WTC11 (cell line): Measurements from ENCODE around the gene ZACN.

ENCODE experiments used
- ATF1 ChIP-seq: sonication (generic); formaldehyde crosslinking; IDR thresholded peaks from 2 replicates; pipeline ENCODE4 v1.8.1; 2023; ENCODE audit warnings: mild to moderate bottlenecking, moderate library complexity, missing genetic modification reagents
- ETV6 ChIP-seq: sonication (generic); formaldehyde crosslinking; IDR thresholded peaks from 2 replicates; pipeline ENCODE4 v1.8.1; 2022; ENCODE audit warnings: mild to moderate bottlenecking, missing genetic modification reagents
- FOXK1 ChIP-seq: sonication (generic); formaldehyde crosslinking; IDR thresholded peaks from 2 replicates; pipeline ENCODE4 v1.8.0; 2022; ENCODE audit warnings: mild to moderate bottlenecking, moderate library complexity, missing genetic modification reagents
- IRF1 ChIP-seq: sonication (generic); formaldehyde crosslinking; IDR thresholded peaks from 2 replicates; pipeline ENCODE4 v1.8.0; 2023; ENCODE audit warnings: missing genetic modification reagents
- NR1H2 ChIP-seq: sonication (generic); formaldehyde crosslinking; IDR thresholded peaks from 2 replicates; pipeline ENCODE4 v1.9.0; 2021; ENCODE audit warnings: mild to moderate bottlenecking, moderate library complexity, missing genetic modification reagents
- TP53 ChIP-seq: sonication (generic); formaldehyde crosslinking; IDR thresholded peaks from 2 replicates; pipeline ENCODE4 v1.8.1; 2023; ENCODE audit warnings: mild to moderate bottlenecking, missing genetic modification reagents
- ZNF263 ChIP-seq: sonication (generic); formaldehyde crosslinking; IDR thresholded peaks from 2 replicates; pipeline ENCODE4 v1.8.1; 2022; ENCODE audit warnings: low read depth, mild to moderate bottlenecking, moderate library complexity, missing genetic modification reagents
- TF ChIP-seq, protein P1 (sequence below): fragments of 200-600 bp; IDR thresholded peaks from 2 replicates; pipeline ENCODE4 v1.8.0; 2022; ENCODE audit warnings: antibody characterized with exemption
- TF ChIP-seq, protein P2 (sequence below): fragments of 250-450 bp; sonication (Bioruptor Pico); IDR thresholded peaks from 2 replicates; pipeline ENCODE4 v1.9.0; 2021; ENCODE audit warnings: moderate library complexity, mild to moderate bottlenecking, inconsistent platforms, borderline replicate concordance

GRCh38 chr17:76120658-76121008 is 41.7 kb downstream of the ZACN start:
- TF ChIP-seq ZNF263 (CRISPR knock-in tag), result no peak
- TF ChIP-seq, protein P1, sequence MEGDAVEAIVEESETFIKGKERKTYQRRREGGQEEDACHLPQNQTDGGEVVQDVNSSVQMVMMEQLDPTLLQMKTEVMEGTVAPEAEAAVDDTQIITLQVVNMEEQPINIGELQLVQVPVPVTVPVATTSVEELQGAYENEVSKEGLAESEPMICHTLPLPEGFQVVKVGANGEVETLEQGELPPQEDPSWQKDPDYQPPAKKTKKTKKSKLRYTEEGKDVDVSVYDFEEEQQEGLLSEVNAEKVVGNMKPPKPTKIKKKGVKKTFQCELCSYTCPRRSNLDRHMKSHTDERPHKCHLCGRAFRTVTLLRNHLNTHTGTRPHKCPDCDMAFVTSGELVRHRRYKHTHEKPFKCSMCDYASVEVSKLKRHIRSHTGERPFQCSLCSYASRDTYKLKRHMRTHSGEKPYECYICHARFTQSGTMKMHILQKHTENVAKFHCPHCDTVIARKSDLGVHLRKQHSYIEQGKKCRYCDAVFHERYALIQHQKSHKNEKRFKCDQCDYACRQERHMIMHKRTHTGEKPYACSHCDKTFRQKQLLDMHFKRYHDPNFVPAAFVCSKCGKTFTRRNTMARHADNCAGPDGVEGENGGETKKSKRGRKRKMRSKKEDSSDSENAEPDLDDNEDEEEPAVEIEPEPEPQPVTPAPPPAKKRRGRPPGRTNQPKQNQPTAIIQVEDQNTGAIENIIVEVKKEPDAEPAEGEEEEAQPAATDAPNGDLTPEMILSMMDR, result no peak
- no peak for TF ChIP-seq TP53 (CRISPR knock-in tag)
- TF ChIP-seq NR1H2 (CRISPR knock-in tag), result no peak
- TF ChIP-seq ATF1 (CRISPR knock-in tag), result no peak
- no peak for TF ChIP-seq IRF1
- TF ChIP-seq, protein P2, sequence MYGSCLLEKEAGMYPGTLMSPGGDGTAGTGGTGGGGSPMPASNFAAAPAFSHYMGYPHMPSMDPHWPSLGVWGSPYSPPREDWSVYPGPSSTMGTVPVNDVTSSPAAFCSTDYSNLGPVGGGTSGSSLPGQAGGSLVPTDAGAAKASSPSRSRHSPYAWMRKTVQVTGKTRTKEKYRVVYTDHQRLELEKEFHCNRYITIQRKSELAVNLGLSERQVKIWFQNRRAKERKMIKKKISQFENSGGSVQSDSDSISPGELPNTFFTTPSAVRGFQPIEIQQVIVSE, result no peak
- TF ChIP-seq ETV6, result no peak
- TF ChIP-seq FOXK1, result no peak
